Stimulated activated CD8-positive, alpha-beta memory T cell treated with anti-CD3 and anti-CD28 coated beads, Interleukin-7, amount 100 ng/mL, for 48 hours (primary cell): ENCODE measurements around the gene COL4A6.
"Not testable (repeated sequence)": the region's sequence is repeated elsewhere in the genome, so short reads cannot be mapped to it uniquely, and the experiment has no call there.

Source experiments
- DNase-seq, 2 donors: peaks; one replicate each; pipeline ENCODE4 v3.0.0-alpha.2; 2020; ENCODE audit warnings: low read depth in 1 of 2; ENCODE audit errors: extremely low read depth in 1 of 2

The COL4A6 gene

GRCh38 chrX:108438110-108438623 lies at the start of gene COL4A6:
COL4A6 (minus strand) TSS chrX:108438422; CDS start chrX:108438196, 226 bp downstream.
- no peak for DNase-seq

- DNase-seq: no peak
Measured at GRCh38 chrX:108485960-108486359, 47.7 kb upstream of the COL4A6 start.

- no peak for DNase-seq
Measured at GRCh38 chrX:108484251-108484650, 46.0 kb upstream of the COL4A6 start.

- not testable (repeated sequence) for DNase-seq
Measured at GRCh38 chrX:108481528-108481927, 43.3 kb upstream of the COL4A6 start.

GRCh38 chrX:108473979-108474378 lies 35.8 kb upstream of the COL4A6 start:
- no peak for DNase-seq

- no peak for DNase-seq
Measured at GRCh38 chrX:108468486-108468885, 30.3 kb upstream of the COL4A6 start.

GRCh38 chrX:108464604-108465003 lies 26.4 kb upstream of the COL4A6 start:
- no peak for DNase-seq

GRCh38 chrX:108456971-108457477 lies 18.8 kb upstream of the COL4A6 start:
- DNase-seq: no peak

- no peak for DNase-seq
Measured at GRCh38 chrX:108453841-108454240, 15.6 kb upstream of the COL4A6 start.

- no peak for DNase-seq
Measured at GRCh38 chrX:108447303-108447702, 9.1 kb upstream of the COL4A6 start.

GRCh38 chrX:108442901-108443464 lies 4.8 kb upstream of the COL4A6 start:
- no peak for DNase-seq

- DNase-seq: no peak
Measured at GRCh38 chrX:108439961-108440696, 1.9 kb upstream of the COL4A6 start.

- no peak for DNase-seq
Measured at GRCh38 chrX:108439426-108439942, 1.3 kb upstream of the COL4A6 start, which contains the start of gene COL4A5. COL4A5 (plus strand) TSS chrX:108439838; CDS start chrX:108440126, 288 bp downstream.

GRCh38 chrX:108437349-108438109 lies 693 bp downstream of the COL4A6 start:
- no peak for DNase-seq

- no peak for DNase-seq
Measured at GRCh38 chrX:108435261-108435660, 3.0 kb downstream of the COL4A6 start.

GRCh38 chrX:108426262-108426661 lies 12.0 kb downstream of the COL4A6 start:
- no peak for DNase-seq

- no peak for DNase-seq
Measured at GRCh38 chrX:108420481-108420880, 17.7 kb downstream of the COL4A6 start.

- no peak for DNase-seq
Measured at GRCh38 chrX:108419401-108419800, 18.8 kb downstream of the COL4A6 start.

- no peak for DNase-seq
Measured at GRCh38 chrX:108417257-108417656, 21.0 kb downstream of the COL4A6 start.

- no peak for DNase-seq
Measured at GRCh38 chrX:108415891-108416290, 22.3 kb downstream of the COL4A6 start.

GRCh38 chrX:108415146-108415545 lies 23.1 kb downstream of the COL4A6 start:
- no peak for DNase-seq
